HG02943 (cell line): Measurements from ENCODE around the gene RAPGEF3.

ENCODE experiments used
- ATAC-seq: cut with Tn5 transposase; IDR thresholded peaks from one replicate; pipeline ENCODE4 v1.9.1; 2021; ENCODE audit warnings: mild to moderate bottlenecking, low read depth, moderate library complexity; ENCODE audit not compliant: unreplicated experiment

Gene RAPGEF3

GRCh38 chr12:47790676-47791350 is 32.1 kb upstream of the RAPGEF3 start:
- no peak for ATAC-seq

DNA sequence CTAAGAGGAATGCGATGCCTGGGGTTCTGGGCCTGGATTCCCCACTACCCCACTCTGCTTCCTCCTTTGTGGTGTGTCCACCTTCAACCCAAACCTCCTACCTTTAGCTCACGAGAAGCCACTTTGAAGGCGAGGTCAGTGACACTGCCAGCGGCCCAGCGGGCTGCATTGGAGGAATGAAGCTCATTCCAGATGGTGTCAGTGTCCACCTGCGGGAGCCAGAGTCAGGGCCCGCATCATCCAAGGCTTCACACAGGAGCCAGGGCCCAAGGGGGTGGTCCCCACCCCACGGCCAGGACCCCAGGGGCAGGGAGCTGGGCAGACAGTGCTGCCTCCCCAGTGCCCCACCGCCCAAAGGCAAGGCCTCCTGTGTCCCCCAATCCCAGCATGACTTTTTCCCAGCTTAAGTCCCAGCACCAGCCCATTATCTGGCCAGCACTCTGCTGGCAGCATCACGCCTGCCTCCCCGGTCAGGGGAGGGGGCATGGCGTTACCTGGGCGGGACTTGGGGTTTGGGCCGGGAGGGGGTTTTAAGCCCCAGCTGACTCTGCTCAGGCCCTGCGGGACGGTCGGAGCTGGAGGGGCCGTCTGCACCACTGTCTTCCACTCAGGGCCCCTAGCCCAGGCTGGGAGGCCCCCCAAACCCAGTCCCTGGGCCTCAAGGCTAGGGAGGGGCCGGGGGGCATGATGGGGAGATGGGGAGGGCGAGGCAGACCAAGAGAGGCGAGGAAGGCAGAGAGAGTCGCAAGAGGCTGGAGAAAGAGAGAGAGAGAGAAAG is 31.2 kb upstream of the RAPGEF3 start:
- no peak for ATAC-seq

- ATAC-seq = no peak
Observed at GRCh38 chr12:47789141-47789540, 30.5 kb upstream of the RAPGEF3 start.

- ATAC-seq = no peak
Observed at GRCh38 chr12:47787596-47788319, 29.1 kb upstream of the RAPGEF3 start.

DNA sequence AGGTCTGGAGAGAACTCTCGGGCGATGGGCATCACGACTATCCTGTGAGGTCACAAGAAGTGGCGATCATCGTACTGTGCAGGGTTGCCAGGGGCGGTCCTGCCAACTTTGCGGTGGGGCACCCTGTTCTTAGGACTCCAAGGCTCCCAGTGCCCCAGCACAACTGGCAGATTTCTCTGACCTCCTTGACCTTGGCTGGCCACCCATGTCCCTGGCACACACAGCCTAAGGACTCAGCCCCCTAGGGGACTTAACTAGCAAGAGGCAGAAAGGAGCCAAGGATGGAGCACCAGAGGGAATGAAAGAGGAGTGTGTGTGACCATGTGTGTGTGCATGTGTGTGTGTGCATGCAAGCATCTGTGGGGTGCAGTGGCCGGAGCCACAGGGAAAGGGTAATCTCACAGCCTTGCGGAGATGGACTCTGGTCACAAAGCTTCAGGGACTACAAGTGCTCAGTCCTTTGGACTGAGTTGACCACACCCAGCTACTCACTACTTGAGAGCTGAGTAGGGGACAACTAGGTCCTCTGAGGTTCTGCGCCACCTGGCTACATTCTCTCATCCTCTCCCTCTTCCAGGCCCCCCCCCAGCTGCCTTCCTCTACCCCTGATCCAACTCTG is 28.1 kb upstream of the RAPGEF3 start:
- ATAC-seq = no peak

- ATAC-seq = no peak
Observed at GRCh38 chr12:47785887-47786661, 27.4 kb upstream of the RAPGEF3 start.

DNA sequence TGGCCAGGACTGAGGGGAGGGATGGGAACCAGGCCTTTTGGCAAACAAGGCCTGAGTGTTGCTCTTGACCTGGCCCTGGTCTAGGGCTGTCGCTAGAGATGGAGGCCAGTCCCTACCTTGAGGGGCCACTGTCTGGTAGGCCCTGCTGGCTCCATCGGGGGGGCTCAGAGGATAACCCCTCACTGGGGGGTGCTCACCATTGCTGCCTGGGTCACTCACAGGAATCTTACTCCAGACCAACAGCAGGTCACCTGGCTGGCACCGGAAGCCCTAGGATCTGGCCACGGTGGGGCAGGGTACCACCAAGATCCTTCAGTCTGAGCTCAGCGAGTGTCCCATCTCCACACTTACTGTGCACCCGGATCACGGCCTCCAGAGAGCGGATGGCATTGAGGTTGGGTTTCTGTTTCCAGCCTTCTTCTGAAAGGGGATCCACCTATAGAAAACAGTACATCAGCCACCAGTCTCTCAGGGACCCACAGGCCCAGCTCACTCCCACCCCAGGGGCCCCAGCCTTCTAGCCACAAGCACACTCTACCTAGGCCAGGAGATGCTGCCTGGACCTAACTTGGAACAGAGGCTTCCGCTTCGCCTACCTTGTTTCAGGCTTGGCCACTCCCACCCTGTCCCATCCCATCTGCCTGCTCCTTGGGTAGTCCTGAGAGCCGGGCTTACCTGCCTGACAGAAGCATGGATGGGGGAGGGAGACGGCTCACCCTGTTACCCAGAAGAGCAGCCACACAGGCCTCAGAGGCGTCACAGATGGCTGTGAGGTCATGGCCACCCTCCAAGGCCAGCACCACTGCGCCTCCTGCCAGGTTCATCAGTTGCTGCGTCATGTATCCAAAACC is 26.6 kb upstream of the RAPGEF3 start:
- ATAC-seq = no peak

DNA sequence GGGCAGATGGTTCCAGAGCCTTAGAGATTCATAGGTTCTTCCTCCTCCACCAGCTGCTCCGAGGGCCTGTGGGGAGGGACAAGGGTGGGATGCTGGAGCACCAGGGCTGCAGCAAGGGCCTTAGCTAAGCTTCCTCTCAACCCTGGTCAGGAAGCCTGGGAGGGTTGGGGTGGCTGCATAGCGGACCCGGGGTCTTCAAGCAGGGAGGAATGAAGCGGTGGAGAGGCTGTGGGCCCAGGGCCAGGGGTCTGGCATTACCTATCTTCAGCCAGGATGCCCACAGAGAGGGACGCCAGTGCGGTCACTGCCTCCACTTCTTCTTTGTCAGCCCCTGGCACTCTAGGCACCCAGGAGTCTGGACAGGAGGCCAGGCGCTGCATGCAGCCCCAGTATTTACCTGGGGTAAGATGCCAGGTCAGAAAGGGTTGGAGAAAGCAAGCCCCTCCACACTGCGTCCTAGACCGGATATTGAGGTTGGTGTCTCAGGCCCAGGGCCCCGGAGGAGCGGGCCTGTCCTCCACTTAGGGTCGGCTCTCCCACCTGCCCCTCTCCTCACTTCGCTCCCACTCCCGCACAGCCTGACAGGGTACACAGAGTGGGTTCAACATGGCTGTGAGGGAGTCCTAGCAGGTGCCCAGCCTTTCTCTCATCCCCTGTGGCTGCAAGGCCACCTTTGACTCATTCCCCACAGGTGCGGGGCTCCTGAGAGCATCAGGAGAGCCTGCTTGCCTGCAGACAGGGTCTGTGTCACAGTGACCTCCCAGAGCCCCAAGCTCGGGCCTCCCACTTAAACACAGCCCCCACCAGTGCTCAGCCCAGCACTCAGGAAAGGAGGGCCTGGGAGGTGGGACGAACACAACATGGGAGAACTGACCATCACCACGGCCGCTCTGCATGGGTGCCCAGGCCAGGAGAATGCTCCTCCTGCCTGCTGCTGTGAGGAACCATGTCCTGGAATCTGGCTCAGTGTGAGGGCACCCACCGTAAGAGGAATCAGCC is 25.4 kb upstream of the RAPGEF3 start:
- no peak for ATAC-seq

GRCh38 chr12:47783024-47783755 is 24.5 kb upstream of the RAPGEF3 start:
- ATAC-seq = no peak

- ATAC-seq = no peak
Observed at GRCh38 chr12:47782372-47782770, 23.7 kb upstream of the RAPGEF3 start.

GRCh38 chr12:47781479-47782371 is 23.0 kb upstream of the RAPGEF3 start:
- no peak for ATAC-seq

- ATAC-seq = no peak
Observed at GRCh38 chr12:47779943-47780504, 21.3 kb upstream of the RAPGEF3 start.

DNA sequence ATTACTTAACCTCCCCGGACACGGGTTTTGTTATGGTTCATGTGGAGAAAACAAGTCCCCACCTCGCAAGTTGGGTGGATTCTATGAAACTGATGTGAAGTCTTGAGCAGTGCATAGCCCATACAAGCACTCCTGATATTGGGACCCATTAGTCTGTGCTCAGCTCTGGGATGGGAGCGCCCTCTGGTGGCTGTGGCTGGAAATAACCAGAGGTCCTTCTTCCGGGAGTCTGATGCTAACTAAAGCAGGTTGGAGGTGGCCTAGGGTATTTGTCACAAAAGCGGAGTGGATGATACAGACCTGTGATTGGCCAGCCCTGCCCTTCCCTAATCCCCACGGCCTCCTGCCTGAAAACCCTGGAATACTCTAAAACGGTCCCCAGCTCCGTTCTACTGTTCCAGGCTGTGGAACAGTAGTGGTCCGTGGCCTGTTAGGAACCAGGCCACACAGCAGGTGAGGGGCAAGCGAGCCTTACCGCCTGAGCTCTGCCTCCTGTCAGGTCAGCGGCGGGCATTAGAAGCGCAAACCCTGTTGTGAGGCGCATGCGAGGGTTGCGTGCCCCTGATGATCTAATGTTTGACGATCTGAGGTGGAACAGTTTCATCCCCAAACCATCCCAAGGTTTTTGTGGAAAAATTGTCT is 20.7 kb upstream of the RAPGEF3 start:
- ATAC-seq = peak; percentile 83

GRCh38 chr12:47778881-47779280 is 20.2 kb upstream of the RAPGEF3 start:
- no peak for ATAC-seq

DNA sequence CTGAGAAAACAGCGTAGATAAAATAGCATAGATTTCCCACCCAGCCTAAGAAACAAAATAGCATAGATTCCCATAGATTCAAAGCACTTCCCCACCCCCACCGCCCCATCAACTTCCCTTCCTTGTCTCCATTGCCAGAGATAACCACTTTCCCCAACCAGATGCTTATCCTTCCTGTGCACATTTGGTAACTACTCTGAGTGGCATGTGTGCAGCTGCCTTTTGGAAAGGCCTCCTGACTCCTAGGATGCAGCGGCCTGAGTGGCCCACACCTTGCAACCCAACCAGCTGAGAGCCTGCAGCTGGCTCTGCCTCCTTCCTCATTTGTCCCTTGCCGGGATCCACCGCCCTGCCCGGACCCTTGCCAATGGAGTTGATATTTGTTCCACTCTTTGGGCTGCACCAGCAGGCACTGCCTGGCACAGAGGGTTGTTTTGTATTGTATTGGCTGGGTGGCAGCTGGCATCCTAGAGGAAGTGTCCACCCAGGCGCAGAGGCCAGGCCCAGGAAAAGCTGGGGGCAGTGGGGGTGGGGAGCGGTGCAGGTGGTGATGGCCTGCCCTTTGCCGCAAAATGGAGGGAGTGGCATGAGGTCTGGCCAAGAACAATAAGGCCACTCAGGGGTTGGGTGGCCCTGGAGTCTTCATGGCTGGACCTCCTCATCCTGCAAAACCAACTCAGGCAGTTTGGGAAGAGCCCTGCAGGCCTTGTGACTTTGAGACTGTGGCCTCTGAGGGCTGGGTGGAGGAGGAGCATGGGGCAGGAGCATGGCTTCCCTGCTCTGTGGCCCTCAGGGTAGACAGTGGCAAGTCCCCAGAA is 19.3 kb upstream of the RAPGEF3 start:
- no peak for ATAC-seq
